Cardiac fibroblast (primary cell): ENCODE data around the gene CCDC149.

Experiments
- DNase-seq, 2 donors: peaks; one replicate each; pipeline versions ENCODE4 v3.0.0 to v3.0.0-alpha.2; 2010; ENCODE audit warnings: low read depth in 2 of 2
- H3K4me3 ChIP-seq, 2 donors: replicated peaks in 1 of 2; 1 replicate in 1 of 2; 2 replicates in 1 of 2; pipeline ENCODE4 v1.5.1; 2011; ENCODE audit warnings: low read depth in 2 of 2, low read length in 2 of 2, mild to moderate bottlenecking in 2 of 2, moderate library complexity in 1 of 2
- CTCF ChIP-seq: IDR thresholded peaks from one replicate; pipeline ENCODE4 v1.5.1; 2011; ENCODE audit warnings: low read depth, mild to moderate bottlenecking, low read length, inconsistent platforms

The CCDC149 gene

GRCh38 chr4:24937917-24938281 lies 25.1 kb upstream of the CCDC149 start:
- no peak for DNase-seq
- no peak overlapping the region for H3K4me3 ChIP-seq
- TF ChIP-seq CTCF: no peak

GRCh38 chr4:24937176-24937916 lies 24.5 kb upstream of the CCDC149 start:
- no peak overlapping the region for H3K4me3 ChIP-seq
- DNase-seq: no peak
- no peak for TF ChIP-seq CTCF

GRCh38 chr4:24935856-24936255 lies 23.0 kb upstream of the CCDC149 start:
- no peak for TF ChIP-seq CTCF
- DNase-seq: no peak
- no peak overlapping the region for H3K4me3 ChIP-seq

GRCh38 chr4:24934311-24934710 lies 21.5 kb upstream of the CCDC149 start:
- DNase-seq: no peak
- TF ChIP-seq CTCF: no peak
- no peak overlapping the region for H3K4me3 ChIP-seq

- TF ChIP-seq CTCF: no peak
- DNase-seq: no peak
Measured at GRCh38 chr4:24933684-24934275, 20.9 kb upstream of the CCDC149 start.

GRCh38 chr4:24932515-24933225 lies 19.8 kb upstream of the CCDC149 start:
- TF ChIP-seq CTCF: no peak
- no peak overlapping the region for H3K4me3 ChIP-seq
- peak in 1 of 2 donors; percentile 29 for DNase-seq

More at GRCh38 chr4:24933684-24934275, 20.9 kb upstream of the CCDC149 start:
- no peak overlapping the region for H3K4me3 ChIP-seq
